ENCODE measurements around the gene RAPGEF1.
A peak's percentile ranks its signal among the peaks of the same experiment; 100 is the strongest.

Gene RAPGEF1

DNA sequence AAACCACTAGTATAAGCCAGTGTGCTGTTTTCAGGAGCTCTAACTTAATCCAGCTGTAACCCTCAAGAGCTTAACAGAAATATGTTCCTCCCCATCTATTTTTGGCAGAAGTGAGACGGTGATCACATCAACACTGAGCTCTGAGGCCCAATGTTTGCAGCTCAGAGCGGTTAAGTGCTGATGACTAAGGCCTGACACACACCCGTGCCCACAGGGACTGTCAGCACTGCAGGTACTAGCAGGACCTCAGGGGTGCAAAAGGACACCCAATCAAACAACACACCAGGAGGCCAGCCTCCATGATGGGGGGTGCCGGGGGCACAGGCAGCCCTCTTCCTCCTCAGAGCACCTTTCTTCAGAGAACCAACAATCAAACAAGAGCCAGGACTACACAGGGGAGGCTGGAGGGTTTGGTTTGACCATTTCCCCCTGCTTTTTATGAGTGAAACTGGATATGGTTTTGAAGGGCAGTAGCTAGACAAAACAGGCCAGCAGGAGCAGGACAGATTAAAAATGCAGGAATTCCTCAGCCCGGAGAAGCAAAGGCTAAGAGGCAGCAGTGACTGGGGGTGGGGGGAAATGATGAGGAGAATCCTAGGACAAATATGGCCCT lies 61.3 kb downstream of the RAPGEF1 start:
- peak; percentile 92 for DNase-seq (ENCODE audit: low read depth)
- no peak overlapping the region for H3K4me3 ChIP-seq (ENCODE audit: low read depth, low read length)
- TF ChIP-seq, protein P1, sequence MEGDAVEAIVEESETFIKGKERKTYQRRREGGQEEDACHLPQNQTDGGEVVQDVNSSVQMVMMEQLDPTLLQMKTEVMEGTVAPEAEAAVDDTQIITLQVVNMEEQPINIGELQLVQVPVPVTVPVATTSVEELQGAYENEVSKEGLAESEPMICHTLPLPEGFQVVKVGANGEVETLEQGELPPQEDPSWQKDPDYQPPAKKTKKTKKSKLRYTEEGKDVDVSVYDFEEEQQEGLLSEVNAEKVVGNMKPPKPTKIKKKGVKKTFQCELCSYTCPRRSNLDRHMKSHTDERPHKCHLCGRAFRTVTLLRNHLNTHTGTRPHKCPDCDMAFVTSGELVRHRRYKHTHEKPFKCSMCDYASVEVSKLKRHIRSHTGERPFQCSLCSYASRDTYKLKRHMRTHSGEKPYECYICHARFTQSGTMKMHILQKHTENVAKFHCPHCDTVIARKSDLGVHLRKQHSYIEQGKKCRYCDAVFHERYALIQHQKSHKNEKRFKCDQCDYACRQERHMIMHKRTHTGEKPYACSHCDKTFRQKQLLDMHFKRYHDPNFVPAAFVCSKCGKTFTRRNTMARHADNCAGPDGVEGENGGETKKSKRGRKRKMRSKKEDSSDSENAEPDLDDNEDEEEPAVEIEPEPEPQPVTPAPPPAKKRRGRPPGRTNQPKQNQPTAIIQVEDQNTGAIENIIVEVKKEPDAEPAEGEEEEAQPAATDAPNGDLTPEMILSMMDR (conservative IDR thresholded peaks at IDR 0.05; ENCODE audit: low read depth, low read length): no peak

DNA sequence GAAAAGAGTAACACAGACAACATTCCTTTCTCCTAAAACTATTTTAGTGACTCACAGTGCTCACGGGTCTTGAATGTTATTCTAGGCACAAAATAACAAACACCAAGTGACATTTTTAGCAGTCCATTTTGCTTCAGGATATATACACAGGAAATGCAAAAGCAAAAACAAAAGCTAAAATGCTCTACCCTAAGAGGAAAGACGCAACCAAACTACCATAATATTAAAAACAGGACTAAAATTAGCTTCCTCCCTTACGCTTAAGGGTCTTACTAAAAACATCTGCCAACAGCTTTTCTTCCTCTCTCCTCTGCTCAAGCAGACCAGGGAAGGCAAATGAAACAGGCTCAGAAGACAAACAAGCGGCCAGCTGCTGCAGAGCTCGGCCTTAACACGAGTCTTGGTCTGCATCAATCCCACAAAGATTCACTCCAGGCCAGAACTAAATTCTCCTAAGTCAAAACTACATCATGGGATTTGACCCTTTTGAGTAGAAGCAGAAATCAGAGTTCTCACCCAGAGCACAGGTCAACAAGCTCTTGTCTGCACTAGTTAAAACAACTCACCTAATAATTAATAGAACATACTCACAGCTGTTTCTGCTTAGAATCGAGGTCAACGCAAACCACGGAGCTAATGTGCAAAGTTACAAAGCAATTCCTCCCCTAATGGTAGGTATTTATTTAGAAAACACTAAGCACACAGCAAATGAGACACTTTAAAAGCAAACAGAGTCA lies 62.3 kb downstream of the RAPGEF1 start:
- H3K4me3 ChIP-seq (ENCODE audit: low read depth, low read length): no peak overlapping the region
- DNase-seq (ENCODE audit: low read depth): peak; percentile 77
- TF ChIP-seq, protein P1 (conservative IDR thresholded peaks at IDR 0.05; ENCODE audit: low read depth, low read length): peak; percentile 23

DNA sequence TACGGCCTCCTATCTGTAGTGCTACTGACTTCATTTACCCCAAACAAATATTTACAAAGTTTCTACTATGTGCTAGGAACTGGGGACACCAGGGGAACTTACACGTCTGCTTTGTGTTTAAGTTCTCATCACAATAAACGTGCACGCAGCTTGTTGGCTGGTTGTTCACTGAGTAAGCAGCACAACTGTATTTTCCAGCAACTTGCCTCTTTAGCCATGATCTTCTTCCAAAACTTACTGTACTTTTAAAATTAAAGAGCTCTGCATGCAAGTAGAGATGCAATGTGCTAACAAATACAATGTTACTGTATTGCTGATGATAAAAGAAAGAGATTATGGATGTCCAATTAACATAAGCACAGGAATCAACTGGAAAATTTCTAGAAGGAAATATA lies 62.8 kb downstream of the RAPGEF1 start:
- TF ChIP-seq, protein P1 (conservative IDR thresholded peaks at IDR 0.05; ENCODE audit: low read depth, low read length): no peak
- no peak overlapping the region for H3K4me3 ChIP-seq (ENCODE audit: low read depth, low read length)
- peak; percentile 54 for DNase-seq (ENCODE audit: low read depth)

DNA sequence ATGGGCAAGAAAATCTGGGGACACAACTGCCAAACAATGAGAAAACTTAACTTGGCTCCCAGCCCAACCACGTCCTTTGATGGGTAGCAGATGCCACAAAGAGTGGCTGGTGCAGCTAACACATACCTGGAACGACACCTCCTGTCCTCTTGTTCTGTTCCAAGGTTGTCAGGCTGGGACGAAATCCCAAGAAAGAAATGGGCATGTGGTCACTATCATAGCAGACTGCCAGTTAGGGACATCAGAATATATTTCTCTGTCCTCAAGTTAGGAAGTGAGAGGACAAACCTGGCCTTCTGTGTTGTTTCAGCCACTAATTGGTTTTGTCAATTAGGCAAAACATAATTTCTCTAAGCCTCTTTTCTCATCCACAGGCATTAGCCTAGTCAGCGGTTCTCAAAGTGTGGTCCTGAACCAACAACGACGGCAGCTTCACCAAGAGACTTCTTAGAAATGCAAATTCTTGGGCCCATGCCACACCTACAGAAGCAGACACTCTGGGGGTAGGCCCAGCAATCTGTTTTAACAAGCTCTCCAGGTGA lies 63.4 kb downstream of the RAPGEF1 start:
- H3K4me3 ChIP-seq (ENCODE audit: low read depth, low read length): no peak overlapping the region
- TF ChIP-seq, protein P1 (conservative IDR thresholded peaks at IDR 0.05; ENCODE audit: low read depth, low read length): no peak
- DNase-seq (ENCODE audit: low read depth): no peak

DNA sequence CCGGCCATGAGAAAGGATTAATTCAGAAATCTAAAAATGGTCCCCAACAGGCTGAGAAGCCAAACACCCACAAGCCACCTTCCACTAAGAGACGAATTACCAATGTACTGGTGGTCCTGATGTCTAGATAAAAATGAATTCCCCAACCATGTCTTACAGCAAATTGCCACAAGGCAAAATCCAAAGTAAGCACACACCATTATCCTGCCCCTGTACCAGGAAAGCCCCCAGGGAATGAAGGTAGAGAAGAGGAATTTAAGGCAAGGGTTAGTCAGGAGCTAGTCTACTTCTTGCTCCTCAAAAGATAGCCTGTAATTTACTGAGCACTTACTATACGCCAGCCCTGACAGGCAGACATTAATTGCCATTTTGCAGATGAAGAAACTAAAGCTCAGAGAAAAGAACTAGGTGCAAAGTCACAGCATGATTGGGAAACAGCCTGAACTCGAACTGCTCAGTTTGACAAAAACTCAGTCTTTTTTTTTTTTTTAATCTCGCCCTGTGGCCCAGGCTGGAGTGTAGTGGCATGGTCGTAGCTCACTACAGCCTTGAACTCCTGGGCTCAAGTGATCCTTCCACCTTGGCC lies 64.3 kb downstream of the RAPGEF1 start:
- no peak overlapping the region for H3K4me3 ChIP-seq (ENCODE audit: low read depth, low read length)
- no peak for DNase-seq (ENCODE audit: low read depth)
- TF ChIP-seq, protein P1 (conservative IDR thresholded peaks at IDR 0.05; ENCODE audit: low read depth, low read length): no peak

DNA sequence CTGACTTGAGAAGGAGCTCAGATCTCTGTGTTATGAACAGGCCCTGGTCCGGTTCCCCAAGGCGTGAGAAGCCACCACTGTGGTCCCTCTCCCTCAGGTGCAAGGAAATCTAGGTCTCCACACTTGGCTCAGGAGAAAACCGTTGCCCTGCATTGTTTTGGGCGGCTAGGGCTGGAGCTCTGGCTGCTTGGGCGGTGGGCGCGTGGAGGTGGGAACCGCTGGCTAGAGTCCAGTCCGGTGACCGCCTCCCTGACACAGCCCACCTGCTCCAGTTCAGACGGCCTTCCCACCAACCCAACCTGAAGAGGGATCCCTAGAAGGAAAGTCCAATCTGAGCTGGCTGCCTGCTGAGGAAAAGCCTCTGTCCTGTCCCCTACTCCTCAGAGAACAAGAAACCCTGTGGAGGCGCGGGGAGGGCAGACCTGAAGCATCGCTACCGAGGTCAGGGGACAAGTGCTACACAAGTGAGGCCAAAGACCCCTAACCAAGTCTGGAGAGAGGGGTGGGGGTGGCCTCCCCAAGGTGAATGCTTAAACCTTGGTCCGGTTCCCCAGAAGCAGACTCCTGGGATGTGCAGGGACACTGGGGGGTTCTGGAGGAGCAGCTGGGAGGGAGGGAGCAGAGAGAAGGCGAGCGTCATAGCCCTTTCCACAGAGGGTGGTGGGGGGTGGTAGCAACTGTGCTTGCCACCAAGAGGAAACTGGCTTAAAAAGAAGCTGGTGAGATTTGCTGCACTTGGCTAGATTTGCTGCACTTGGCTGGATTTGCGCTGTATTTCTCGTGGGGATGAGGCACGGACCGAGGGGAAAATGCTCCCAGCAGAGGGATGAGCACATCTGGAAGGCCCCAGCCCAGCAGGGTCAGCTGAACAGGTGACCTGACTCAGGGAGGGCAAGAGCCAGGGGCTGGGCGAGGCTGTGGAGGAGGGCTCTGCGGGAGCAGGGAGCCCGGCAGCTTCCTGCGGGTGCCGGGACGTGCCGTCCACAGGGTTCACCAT lies 65.2 kb downstream of the RAPGEF1 start:
- no peak for DNase-seq (ENCODE audit: low read depth)
- TF ChIP-seq, protein P1 (conservative IDR thresholded peaks at IDR 0.05; ENCODE audit: low read depth, low read length): no peak
- no peak overlapping the region for H3K4me3 ChIP-seq (ENCODE audit: low read depth, low read length)
